ENCODE measurements around the gene GGA1. TPM values are rescaled to one million over a fixed set of nuclear protein-coding genes. Genes with fewer than 3 reads are reported as not detected.
A peak's percentile ranks its signal among the peaks of the same experiment; 100 is the strongest.

GGA1 gene
- total and polyA plus RNA-seq, 2 donors (not counting 1 experiment from before 2014, with no cell fraction given): 137 to 154 TPM

DNA sequence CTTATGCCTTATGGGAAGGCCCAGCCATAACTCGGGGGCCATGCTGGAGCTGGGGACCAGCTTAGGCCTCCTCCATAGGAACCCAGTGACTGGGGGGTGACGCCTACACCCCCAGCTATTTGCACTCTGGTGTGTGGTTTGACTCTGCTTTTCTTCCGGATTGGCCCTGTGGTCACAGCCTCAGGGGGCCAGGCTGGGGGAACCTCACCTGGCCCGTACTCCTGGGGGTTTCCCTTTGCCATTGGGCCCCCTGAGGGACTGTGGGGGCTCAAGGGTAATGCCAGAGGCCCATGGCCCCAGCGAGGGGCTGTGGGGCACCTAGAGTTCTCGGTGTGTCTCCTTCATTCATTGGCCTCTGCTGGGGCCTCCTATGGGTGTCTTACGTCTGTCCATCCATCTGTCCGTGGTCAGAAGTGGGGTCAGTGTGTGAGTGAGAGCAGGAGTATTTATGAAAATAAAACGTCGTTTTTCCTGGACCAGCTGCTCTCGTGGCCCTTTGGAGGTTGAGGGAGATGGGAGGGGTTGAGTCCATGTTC lies 24.5 kb downstream of the GGA1 start:
- peak overlapping the region; percentile 53 for H2AFZ ChIP-seq (ENCODE audit: insufficient read depth, low read depth, low read length, poor library complexity, severe bottlenecking)
- no peaks in the 10 kb centered on the region for H4K20me1 ChIP-seq (ENCODE audit: control insufficient read depth, insufficient read depth, low read length, poor library complexity, severe bottlenecking)
- POLR2A ChIA-PET: interaction anchor here (0.5 to 3.4 kb wide), 11 partner anchors 8 to 211 kb away, joined by 3 to 43 read pairs (median 6); partner anchors contain the start of genes ANKRD54, GGA1, LGALS1 and PDXP
- H3K79me2 ChIP-seq (ENCODE audit: control insufficient read depth, insufficient read depth, low read length): peaks cover 2% of the 10 kb centered on the region
- ATAC-seq (ENCODE audit: low read depth) (peak; percentile 70), DNase-seq (peak; percentile 76)
- H3K4me3 Mint-ChIP-seq: peak overlapping the region; percentile 87
- H3K9me3 Mint-ChIP-seq (ENCODE audit: insufficient read depth): no peaks in the 10 kb centered on the region
- peak overlapping the region in 4 of 5 experiments; percentile 0 to 56 (median 36) for H3K4me3 ChIP-seq (ENCODE audit: control extremely low read depth in 1 of 5, extremely low read depth in 1 of 5, insufficient read depth in 1 of 5, low read depth in 2 of 5, low read length in 4 of 5)
- no peaks in the 10 kb centered on the region for H3K27me3 Mint-ChIP-seq
- H3K27ac ChIP-seq (ENCODE audit: low read length in 2 of 2): peak overlapping the region; percentile 89 to 94
- H3K36me3 ChIP-seq (replicated peaks in 1 of 2; ENCODE audit: control extremely low read depth in 1 of 2, control insufficient read depth in 1 of 2, extremely low read depth in 1 of 2, insufficient read depth in 2 of 2, low read length in 1 of 2): peaks cover 0 to 16% of the 10 kb centered on the region in 2 experiments
- TF ChIP-seq CTCF (IDR thresholded peaks at IDR 0.05) (no peak), EZH2 (IDR thresholded peaks at IDR 0.05; ENCODE audit: borderline replicate concordance, insufficient read depth, low read depth, low read length, poor library complexity, severe bottlenecking) (no peak)
- intact Hi-C loops (cut with micrococcal nuclease): loop anchor here (1.0 to 5.0 kb wide), 5 partner anchors 10 to 114 kb away; partner anchors contain the start of gene GGA1
- H3K9me3 ChIP-seq (ENCODE audit: control extremely low read depth in 1 of 3, control insufficient read depth in 2 of 3, insufficient read depth in 1 of 3, low read length in 2 of 3): no peaks in the 10 kb centered on the region
- WGBS (ENCODE audit: insufficient coverage): 2% methylated on average over 11 of the region's 11 CpGs
- H3K4me1 ChIP-seq (ENCODE audit: control insufficient read depth in 2 of 2, insufficient read depth in 2 of 2, low read length in 2 of 2): peaks cover 58 to 68% of the 10 kb centered on the region in 2 donors
- no peaks in the 10 kb centered on the region for H3K27me3 ChIP-seq (replicated peaks in 1 of 4; ENCODE audit: control extremely low read depth in 1 of 4, control insufficient read depth in 3 of 4, insufficient read depth in 4 of 4, low read length in 3 of 4)
- H3K9ac ChIP-seq (ENCODE audit: low read length): peak overlapping the region; percentile 54
- CTCF ChIA-PET: interaction anchor here (0.6 to 30.7 kb wide), 8 partner anchors 2 to 235 kb away, joined by 3 to 620 read pairs (median 11); partner anchors contain the start of genes GGA1, LGALS1, NOL12 and PDXP
- peaks cover 60% of the 10 kb centered on the region for H3K4me1 Mint-ChIP-seq
- peak overlapping the region; percentile 97 for H3K27ac Mint-ChIP-seq
- H3K4me2 ChIP-seq (replicated peaks; ENCODE audit: low read depth, low read length, poor library complexity, severe bottlenecking): peak overlapping the region; percentile 95

Data from B cell (primary cell).